GM19025 (cell line): ENCODE data around the gene CIRBP.

Source experiments
- ATAC-seq: cut with Tn5 transposase; IDR thresholded peaks from one replicate; pipeline ENCODE4 v1.9.1; 2021; ENCODE audit warnings: mild to moderate bottlenecking, low read depth, moderate library complexity; ENCODE audit not compliant: unreplicated experiment

CIRBP gene

GRCh38 chr19:1266129-1266915 lies 2.8 kb upstream of the CIRBP start:
- peak; percentile 32 for ATAC-seq

- ATAC-seq, result peak; percentile 12
Observed at GRCh38 chr19:1266916-1267476, 2.1 kb upstream of the CIRBP start.

DNA sequence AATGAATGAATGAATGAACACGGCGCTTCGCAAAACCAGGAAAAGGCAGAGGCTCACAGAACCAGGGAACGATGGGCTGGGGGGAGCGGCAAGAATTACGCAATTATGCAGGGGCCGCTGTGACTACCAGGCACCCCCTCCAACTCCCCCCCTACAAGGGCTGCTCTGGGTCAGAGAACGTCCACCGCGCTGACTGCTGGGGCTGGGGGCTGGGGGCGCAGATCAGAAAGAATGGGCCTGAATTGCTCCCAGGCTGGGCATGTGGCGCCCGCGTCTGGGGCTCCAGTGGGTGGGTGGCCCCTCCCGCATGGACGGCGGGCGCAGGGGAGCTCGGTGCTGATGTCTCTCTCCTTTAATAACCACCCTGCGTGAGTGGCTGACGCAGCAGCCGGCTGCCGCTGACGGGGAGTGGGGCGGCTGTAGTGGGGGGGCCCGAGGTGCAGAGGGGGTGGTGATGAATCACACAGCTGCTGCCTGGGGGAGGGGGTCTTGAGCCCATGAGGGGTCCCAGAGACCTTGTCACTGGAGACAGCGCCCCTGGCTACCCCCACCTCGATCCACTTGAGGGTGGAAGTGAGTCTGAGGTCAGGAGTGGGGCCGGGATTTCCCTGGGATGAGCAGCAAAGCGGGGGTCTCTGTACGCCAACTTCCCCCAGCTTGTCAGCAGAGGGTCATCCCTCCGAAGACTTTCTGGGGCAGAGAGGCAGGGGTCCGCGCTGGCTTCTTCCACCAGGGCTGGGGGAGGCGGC lies 1.5 kb upstream of the CIRBP start:
- no peak for ATAC-seq

DNA sequence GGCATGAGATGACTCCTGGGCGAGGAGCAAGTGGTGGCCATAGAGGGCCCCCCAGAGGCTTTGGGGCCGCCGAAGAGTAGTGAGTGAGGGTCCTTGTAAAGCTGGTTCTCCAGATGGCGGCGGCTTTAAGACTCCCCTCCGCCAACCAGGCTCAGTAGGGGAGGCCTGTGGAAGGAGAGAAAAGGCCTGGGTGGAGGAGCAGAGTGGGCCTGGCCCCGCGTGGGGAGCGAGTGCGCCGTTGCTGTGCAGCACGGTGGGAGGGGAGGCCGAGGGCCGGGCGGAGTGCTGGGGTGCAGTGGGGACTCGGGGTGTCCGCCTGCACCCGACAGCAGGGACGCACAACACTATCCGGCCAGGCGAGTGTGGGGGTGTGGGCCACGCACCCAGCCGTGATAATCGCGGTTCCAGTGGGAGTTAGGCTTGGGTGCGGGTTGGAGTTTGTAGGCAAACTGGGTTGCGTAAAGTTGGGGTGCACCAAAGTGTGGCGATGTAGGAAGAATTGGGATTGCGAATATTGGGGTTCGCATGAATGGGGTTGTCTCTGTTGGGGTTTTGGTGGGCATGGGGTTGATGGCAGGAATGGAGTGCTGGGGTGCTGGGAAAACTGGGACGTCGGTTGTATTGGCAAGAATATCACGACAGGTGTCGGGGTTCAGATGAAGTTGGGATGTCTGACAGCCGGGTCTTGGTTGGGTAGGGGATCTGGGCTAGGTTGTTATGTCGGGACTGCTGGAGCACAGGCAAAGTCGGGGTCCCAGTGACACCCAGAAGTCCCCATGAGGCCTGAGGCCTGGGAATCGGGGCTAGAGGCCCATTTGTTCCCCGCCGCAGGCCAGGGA lies 687 bp upstream of the CIRBP start:
- ATAC-seq, result no peak

DNA sequence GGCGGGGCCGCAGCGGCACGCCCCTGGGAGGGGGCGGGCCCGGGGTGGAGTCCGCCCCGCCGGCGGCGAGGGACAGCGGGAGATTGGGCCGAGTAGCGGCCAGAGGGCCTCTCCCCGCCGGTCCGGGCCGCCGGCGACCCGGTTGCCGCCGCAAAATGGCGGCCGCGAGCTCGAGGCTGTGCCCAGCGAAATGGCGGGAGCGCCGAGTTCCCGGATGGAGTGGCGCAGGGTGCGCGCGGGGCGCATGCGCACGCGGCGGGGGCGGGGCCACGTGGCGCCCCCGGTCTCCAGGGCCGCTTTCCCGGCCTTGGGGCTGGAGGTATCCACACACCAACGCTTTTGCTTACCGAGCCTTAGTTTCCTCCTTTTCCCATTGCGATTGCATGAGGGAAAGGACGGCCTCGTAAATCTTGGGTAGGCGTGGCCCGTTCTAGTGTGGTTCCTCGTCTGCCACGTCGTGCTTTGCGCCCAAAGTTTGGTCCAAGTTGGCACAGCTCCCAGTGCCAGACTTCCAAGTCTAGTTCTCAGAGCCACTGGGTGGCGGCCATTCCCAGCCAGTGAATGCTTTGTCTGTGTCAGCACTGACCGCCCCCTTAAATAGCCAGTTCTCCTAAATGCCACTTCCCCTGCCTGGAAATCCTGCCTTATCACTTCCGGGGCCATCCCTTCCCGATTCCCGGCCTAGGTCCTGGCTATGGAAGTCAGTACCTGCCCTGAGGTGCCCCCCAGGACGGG lies 513 bp downstream of the CIRBP start:
- ATAC-seq, result peak; percentile 24

DNA sequence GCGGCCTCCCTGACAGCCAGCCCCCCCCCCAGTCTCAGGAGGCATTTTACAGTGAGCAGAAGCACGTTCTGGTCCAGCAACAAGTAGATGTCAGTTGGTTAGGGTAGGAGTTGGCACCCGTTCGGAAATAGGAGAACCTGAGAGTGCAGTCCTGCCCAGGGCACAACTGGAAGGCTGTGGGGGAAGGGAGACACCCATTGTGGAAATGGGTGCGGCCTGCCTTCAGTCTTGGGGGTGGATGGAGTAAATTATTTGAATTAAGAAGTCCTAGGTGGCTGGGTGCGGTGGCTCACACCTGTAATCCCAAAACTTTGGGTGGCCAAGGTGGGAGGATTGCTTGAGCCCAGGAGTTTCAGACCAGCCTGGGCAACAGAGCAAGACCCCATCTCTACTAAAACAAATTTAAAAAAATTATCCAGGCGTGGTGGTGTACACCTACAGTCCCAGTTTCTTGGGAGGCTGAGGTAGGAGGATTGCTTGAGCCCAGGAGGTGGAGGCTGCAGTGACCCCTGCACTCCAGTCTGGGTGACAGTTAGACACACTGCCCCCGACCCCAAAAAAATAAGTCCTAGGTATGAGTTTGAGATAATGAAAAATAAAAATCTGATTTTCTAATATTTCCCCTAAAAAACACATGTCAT lies 1.2 kb downstream of the CIRBP start:
- ATAC-seq, result no peak

DNA sequence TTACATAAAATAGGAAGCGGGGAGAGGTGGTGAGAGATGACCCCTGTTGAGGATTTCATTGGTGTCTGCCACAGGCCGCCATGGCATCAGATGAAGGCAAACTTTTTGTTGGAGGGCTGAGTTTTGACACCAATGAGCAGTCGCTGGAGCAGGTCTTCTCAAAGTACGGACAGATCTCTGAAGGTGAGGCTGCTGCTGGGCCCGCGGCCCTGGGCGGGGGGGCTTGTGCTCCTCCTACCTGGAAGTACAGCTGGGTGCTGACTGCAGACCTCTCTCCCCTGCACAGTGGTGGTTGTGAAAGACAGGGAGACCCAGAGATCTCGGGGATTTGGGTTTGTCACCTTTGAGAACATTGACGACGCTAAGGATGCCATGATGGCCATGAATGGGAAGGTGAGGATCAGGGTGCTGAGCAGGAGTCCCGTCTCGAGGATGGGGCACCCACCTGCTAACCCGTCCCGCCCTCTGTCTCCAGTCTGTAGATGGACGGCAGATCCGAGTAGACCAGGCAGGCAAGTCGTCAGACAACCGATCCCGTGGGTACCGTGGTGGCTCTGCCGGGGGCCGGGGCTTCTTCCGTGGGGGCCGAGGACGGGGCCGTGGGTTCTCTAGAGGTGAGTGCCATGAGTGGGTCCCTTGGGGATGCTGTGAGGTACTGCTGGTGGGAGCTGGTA lies 1.9 kb downstream of the CIRBP start:
- ATAC-seq, result no peak

GRCh38 chr19:1271528-1272422 lies 2.6 kb downstream of the CIRBP start:
- ATAC-seq, result no peak

GRCh38 chr19:1272423-1273262 lies 3.5 kb downstream of the CIRBP start:
- no peak for ATAC-seq

- ATAC-seq, result no peak
Observed at GRCh38 chr19:1273263-1274041, 4.3 kb downstream of the CIRBP start.

DNA sequence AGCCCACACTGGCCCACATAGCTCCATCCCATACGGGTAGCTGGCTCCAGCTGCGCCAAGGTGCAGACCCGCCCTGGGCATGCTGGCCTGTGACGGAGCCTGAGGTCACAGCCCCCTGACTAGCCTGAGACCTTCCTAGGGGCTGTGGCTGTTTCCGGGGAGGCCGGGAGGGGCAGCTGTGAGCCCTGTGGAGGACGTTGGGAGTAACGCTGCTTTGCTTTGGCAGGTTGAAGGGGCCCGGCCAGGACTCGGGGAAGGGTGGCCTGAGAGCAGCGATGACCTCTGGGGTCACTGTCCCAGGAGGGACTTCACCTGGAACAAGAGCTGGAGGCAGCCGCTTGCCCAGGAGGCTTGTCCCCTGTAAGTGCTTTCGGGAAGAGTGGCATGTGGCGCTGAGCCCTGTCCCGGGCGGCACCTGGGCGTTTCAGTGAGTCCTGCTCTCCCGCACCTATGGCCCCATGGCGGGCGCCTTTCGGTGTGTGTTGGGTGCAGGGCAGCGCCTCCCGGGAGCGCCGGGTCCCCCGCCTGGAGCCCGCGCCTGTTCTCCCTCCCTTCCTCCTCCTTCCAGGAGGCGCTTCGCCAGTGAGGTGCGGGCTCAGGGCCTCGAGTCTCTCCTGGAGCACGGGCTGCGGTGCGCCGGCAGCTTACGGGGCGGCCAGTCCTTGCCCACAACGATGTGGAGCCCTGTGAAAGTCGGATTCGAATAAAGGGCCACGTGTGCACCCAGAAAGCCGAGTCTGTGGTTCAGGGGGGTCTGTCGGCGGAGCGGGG lies 5.1 kb downstream of the CIRBP start:
- ATAC-seq, result no peak

DNA sequence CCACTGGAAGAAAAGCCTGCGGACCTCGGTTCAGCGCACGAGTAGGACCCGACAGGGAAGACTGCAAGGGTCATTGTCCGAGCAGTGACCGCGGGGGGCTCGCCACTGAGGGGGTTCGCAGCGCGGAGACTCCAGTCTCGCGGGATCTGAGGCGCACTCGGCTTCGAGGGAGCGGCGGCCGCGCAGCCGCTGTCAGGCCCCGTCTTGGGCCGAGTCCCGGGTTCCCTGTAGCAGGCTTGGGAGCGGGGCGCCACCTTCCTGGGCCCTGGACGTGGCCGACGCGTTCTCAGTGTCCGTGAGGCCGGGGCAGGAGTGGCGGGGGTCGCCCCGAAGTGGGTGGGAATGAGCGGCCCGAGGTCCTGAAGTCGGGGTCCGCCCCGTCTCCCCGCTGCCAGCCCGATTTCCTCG lies 5.7 kb downstream of the CIRBP start:
- ATAC-seq, result no peak

- ATAC-seq, result peak; percentile 80
Observed at GRCh38 chr19:1275260-1275975, 6.3 kb downstream of the CIRBP start, which contains the start of gene FAM174C. TSS of gene FAM174C (plus strand) at chr19:1275530. CDS start at chr19:1275550, 20 bp downstream.

DNA sequence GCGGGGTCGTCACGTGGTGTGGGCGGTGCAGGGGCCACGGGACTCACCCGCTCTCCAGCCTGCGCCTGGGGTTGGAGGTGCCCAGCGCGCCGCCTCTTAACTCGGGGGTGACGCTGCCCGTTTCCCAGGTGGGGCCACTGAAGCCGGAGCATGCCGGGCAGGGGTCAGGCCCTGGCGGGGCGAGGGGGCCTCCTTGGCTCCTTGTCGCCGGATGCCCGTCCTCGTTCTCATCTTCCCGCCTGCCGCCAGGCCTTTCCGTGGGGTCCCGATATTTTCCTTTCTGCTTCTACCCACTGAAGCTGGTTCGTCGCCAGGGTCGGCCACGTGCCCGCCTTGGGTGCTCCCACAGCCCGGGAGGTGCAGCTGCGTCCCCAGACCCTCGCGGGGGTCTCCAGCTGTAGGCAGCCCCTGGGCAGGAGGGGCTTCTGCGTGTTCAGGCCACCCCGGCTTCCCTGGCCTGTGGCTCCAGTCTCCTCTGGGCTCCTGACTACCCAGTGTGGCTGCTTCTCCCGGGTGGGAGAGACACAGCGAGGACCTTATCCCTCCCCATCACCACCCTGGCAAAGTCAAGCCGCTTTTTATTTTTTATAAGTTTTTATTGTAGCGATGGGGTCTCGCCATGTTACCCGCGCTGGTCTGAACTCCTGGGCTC lies 7.0 kb downstream of the CIRBP start:
- ATAC-seq, result no peak
